ENCODE results near the gene SSTR3. TPM values are rescaled to one million over a fixed set of nuclear protein-coding genes. Genes with fewer than 3 reads are reported as not detected.
A peak's percentile ranks its signal among the peaks of the same experiment; 100 is the strongest.

Gene SSTR3
- total and polyA plus RNA-seq, 10 of the 15 experiments (the other 5 are each of a cell fraction or from before 2014, with no cell fraction given), result 0.03 to 4.5 (median 2.4) TPM

GRCh38 chr22:37154925-37155712, 57.2 kb downstream of the SSTR3 start:
- H3K27me3 ChIP-seq (replicated peaks in 1 of 2; ENCODE audit: control insufficient read depth in 2 of 2, insufficient read depth in 2 of 2, low read length in 1 of 2), result no peaks in the 10 kb centered on the region
- POLR2A ChIA-PET, result interaction anchor here (0.6 kb wide), 1 partner anchor 103 kb away, joined by 7 read pairs; no protein-coding TSS in a partner anchor
- intact Hi-C loops (cut with micrococcal nuclease; ENCODE audit: unreplicated experiment), result no loop called here
- peaks cover 50% of the 10 kb centered on the region for H3K4me1 ChIP-seq (ENCODE audit: control insufficient read depth, insufficient read depth, low read length)
- peaks cover 2% of the 10 kb centered on the region for H3K79me2 ChIP-seq (ENCODE audit: control insufficient read depth, insufficient read depth, low read length)
- H3K27ac ChIP-seq (ENCODE audit: control insufficient read depth, insufficient read depth), result peak overlapping the region; percentile 21
- no TSS peak for BruUV-seq (replicated peaks)
- H2AFZ ChIP-seq (ENCODE audit: control insufficient read depth, low read depth, low read length), result peak overlapping the region; percentile 40; the same call in 1 of the 2 replicates
- in situ Hi-C loops (cut with MboI), result no loop called here
- ATAC-seq (peak; percentile 79), FAIRE-seq (no peak), DNase-seq (ENCODE audit: low read depth, low spot score) (no peak)
- peaks cover 2% of the 10 kb centered on the region; the same call in 2 of the 3 replicates for H3K9me3 ChIP-seq (replicated peaks; ENCODE audit: control insufficient read depth, insufficient read depth, low read length)
- 0% methylated on average over 7 of the region's 7 CpGs for WGBS (ENCODE audit: insufficient coverage, insufficient replicate concordance, low lambda C conversion rate, missing lambda C conversion rate)
- no peaks in the 10 kb centered on the region for H4K20me1 ChIP-seq (ENCODE audit: control insufficient read depth, insufficient read depth)
- CTCF ChIA-PET, result no interaction called here
- SMC1A ChIA-PET (ENCODE audit: uncharacterized antibody, unreplicated experiment), result interaction anchor here (12.5 kb wide), 1 partner anchor 9 kb away, joined by 203 read pairs; no protein-coding TSS in a partner anchor
- H3K36me3 ChIP-seq (ENCODE audit: control insufficient read depth in 2 of 2, insufficient read depth in 2 of 2, low read length in 1 of 2), result no peaks in the 10 kb centered on the region
- no peak overlapping the region for H3K9ac ChIP-seq (ENCODE audit: control insufficient read depth, insufficient read depth, low read length)
- peak overlapping the region; percentile 44; the same call in 1 of the 2 replicates for H3K4me2 ChIP-seq (ENCODE audit: control insufficient read depth, insufficient read depth)
- RAD21 ChIA-PET (ENCODE audit: unreplicated experiment), result interaction anchor here (0.6 kb wide), 1 partner anchor 8 kb away, joined by 3 read pairs; no protein-coding TSS in a partner anchor
- peak; percentile 16; the same call in 1 of the 2 replicates for TF ChIP-seq NFIC (IDR thresholded peaks at IDR 0.05; ENCODE audit: low read depth, low read length)
- TF ChIP-seq CBX5 (IDR thresholded peaks at IDR 0.05; ENCODE audit: low read depth), result 0 out of 2 replicates have a peak, but pooled peaks have one; percentile 63
- no peak for TF ChIP-seq STAT1 (conservative IDR thresholded peaks at IDR 0.05)
- peak; percentile 55; the same call in 1 of the 2 replicates for TF ChIP-seq JUNB (IDR thresholded peaks at IDR 0.05)
- no peak for TF ChIP-seq ZNF207 (IDR thresholded peaks at IDR 0.05; ENCODE audit: borderline replicate concordance)
- peak; percentile 75 for TF ChIP-seq EED (IDR thresholded peaks at IDR 0.05; ENCODE audit: low read depth)
- TF ChIP-seq FOXM1 (IDR thresholded peaks at IDR 0.05; ENCODE audit: low read depth, low read length), result peak; percentile 24; the same call in 1 of the 2 replicates
- no peak for TF ChIP-seq SP1 (IDR thresholded peaks at IDR 0.05; ENCODE audit: low read depth, low read length)
- TF ChIP-seq NR2F1 (conservative IDR thresholded peaks at IDR 0.05), result no peak
- peak; percentile 39; the same call in 1 of the 2 replicates for TF ChIP-seq TCF3 (IDR thresholded peaks at IDR 0.05; ENCODE audit: borderline replicate concordance, insufficient read depth, low read depth, low read length)
- peak; percentile 69; the same call in 1 of the 2 replicates for TF ChIP-seq TCF12 (IDR thresholded peaks at IDR 0.05; ENCODE audit: low read depth, low read length)
- peak; percentile 42; the same call in 1 of the 2 replicates for TF ChIP-seq CBFB (IDR thresholded peaks at IDR 0.05; ENCODE audit: low read depth)
- TF ChIP-seq BCL11A (IDR thresholded peaks at IDR 0.05; ENCODE audit: low read depth, low read length), result 0 out of 2 replicates have a peak, but pooled peaks have one; percentile 29
- H3K4me3 ChIP-seq, result 0 out of 2 replicates have a peak overlapping the region, but pooled peaks have one; percentile 10

Small RNAs within 50 kb of the gene (small RNA-seq; reads per million reads assigned to genes)
- not detected for gene Z82188.1

Other genes starting within 250 kb of the SSTR3 start
Only the 7 nearest of the 9 such genes appear.
- 79.0 and 88.7 TPM in 2 replicates for gene MPST, start 192.7 kb downstream of the SSTR3 start, total RNA-seq (2014; rRNA removed)
- 13.8 and 16.4 TPM in 2 replicates for gene MPST, start 192.7 kb downstream of the SSTR3 start, total RNA-seq (2014; rRNA removed; fragmentation: Illumina TruSeq; extraction: Trizol)
- 58.0 and 58.2 TPM in 2 replicates for gene MPST, start 192.7 kb downstream of the SSTR3 start, total RNA-seq (2021)
- gene MPST, start 192.7 kb downstream of the SSTR3 start, polyA plus RNA-seq (2011; rRNA removed), result 9.4 and 21.1 TPM in 2 replicates
- gene MPST, start 192.7 kb downstream of the SSTR3 start, polyA plus RNA-seq (2014; fragmentation: Illumina TruSeq; extraction: Trizol), result 3.5 and 8.1 TPM in 2 replicates
- 1 to 10 TPM in 1 of 2 experiments, under 1 TPM in 1; 0.95 to 2.4 TPM for gene MPST, start 192.7 kb downstream of the SSTR3 start, polyA plus RNA-seq (2014; fragmentation: Nextera tagmentation; extraction: Ambion mirVana)
- gene MPST, start 192.7 kb downstream of the SSTR3 start, polyA plus RNA-seq (2014; rRNA removed), result 88.1 and 101 TPM in 2 replicates
- gene MPST, start 192.7 kb downstream of the SSTR3 start, polyA plus RNA-seq (2016; fragmentation: Nextera tagmentation; extraction: Ambion mirVana), result 10 to 100 TPM; 55.9 to 60.8 TPM
- 10.4 and 11.8 TPM in 2 replicates for gene KCTD17, start 160.7 kb downstream of the SSTR3 start, total RNA-seq (2014; rRNA removed)
- 5.2 and 6.4 TPM in 2 replicates for gene KCTD17, start 160.7 kb downstream of the SSTR3 start, total RNA-seq (2014; rRNA removed; fragmentation: Illumina TruSeq; extraction: Trizol)
- gene KCTD17, start 160.7 kb downstream of the SSTR3 start, total RNA-seq (2021), result 16.8 and 18.4 TPM in 2 replicates
- 7.6 and 13.0 TPM in 2 replicates for gene KCTD17, start 160.7 kb downstream of the SSTR3 start, polyA plus RNA-seq (2011; rRNA removed)
- gene KCTD17, start 160.7 kb downstream of the SSTR3 start, polyA plus RNA-seq (2014; fragmentation: Illumina TruSeq; extraction: Trizol), result 2.1 and 7.2 TPM in 2 replicates
- under 1 TPM in 1 of 2 experiments, not detected in 1; 0.16 TPM for gene KCTD17, start 160.7 kb downstream of the SSTR3 start, polyA plus RNA-seq (2014; fragmentation: Nextera tagmentation; extraction: Ambion mirVana)
- gene KCTD17, start 160.7 kb downstream of the SSTR3 start, polyA plus RNA-seq (2014; rRNA removed), result 9.1 and 13.3 TPM in 2 replicates
- gene KCTD17, start 160.7 kb downstream of the SSTR3 start, polyA plus RNA-seq (2016; fragmentation: Nextera tagmentation; extraction: Ambion mirVana), result 10 to 100 TPM; 10.1 to 10.9 TPM
- gene TMPRSS6, start 102.8 kb downstream of the SSTR3 start, total RNA-seq (2014; rRNA removed), result 0.06 TPM in 1 of 2 replicates, not detected in the other
- gene TMPRSS6, start 102.8 kb downstream of the SSTR3 start, total RNA-seq (2014; rRNA removed; fragmentation: Illumina TruSeq; extraction: Trizol), result not detected in 2 replicates
- gene TMPRSS6, start 102.8 kb downstream of the SSTR3 start, total RNA-seq (2021), result 0.19 and 0.31 TPM in 2 replicates
- 0.55 and 0.69 TPM in 2 replicates for gene TMPRSS6, start 102.8 kb downstream of the SSTR3 start, polyA plus RNA-seq (2011; rRNA removed)
- not detected in 2 replicates for gene TMPRSS6, start 102.8 kb downstream of the SSTR3 start, polyA plus RNA-seq (2014; fragmentation: Illumina TruSeq; extraction: Trizol)
- not detected for gene TMPRSS6, start 102.8 kb downstream of the SSTR3 start, polyA plus RNA-seq (2014; fragmentation: Nextera tagmentation; extraction: Ambion mirVana)
- gene TMPRSS6, start 102.8 kb downstream of the SSTR3 start, polyA plus RNA-seq (2014; rRNA removed), result 0.03 TPM in 1 of 2 replicates, not detected in the other
- gene TMPRSS6, start 102.8 kb downstream of the SSTR3 start, polyA plus RNA-seq (2016; fragmentation: Nextera tagmentation; extraction: Ambion mirVana), result under 1 TPM in 1 of 2 experiments, not detected in 1; 0.07 TPM
- 12.4 and 14.8 TPM in 2 replicates for gene IL2RB, start 62.6 kb downstream of the SSTR3 start, total RNA-seq (2014; rRNA removed)
- 11.7 and 14.3 TPM in 2 replicates for gene IL2RB, start 62.6 kb downstream of the SSTR3 start, total RNA-seq (2014; rRNA removed; fragmentation: Illumina TruSeq; extraction: Trizol)
- gene IL2RB, start 62.6 kb downstream of the SSTR3 start, total RNA-seq (2021), result 86.8 and 91.9 TPM in 2 replicates
- gene IL2RB, start 62.6 kb downstream of the SSTR3 start, polyA plus RNA-seq (2011; rRNA removed), result 27.7 and 91.9 TPM in 2 replicates
- gene IL2RB, start 62.6 kb downstream of the SSTR3 start, polyA plus RNA-seq (2014; fragmentation: Illumina TruSeq; extraction: Trizol), result 24.3 and 56.0 TPM in 2 replicates
- 10 to 100 TPM; 10.2 TPM for gene IL2RB, start 62.6 kb downstream of the SSTR3 start, polyA plus RNA-seq (2014; fragmentation: Nextera tagmentation; extraction: Ambion mirVana)
- gene IL2RB, start 62.6 kb downstream of the SSTR3 start, polyA plus RNA-seq (2014; rRNA removed), result 46.1 and 56.0 TPM in 2 replicates
- 100 to 1,000 TPM; 119 to 120 TPM for gene IL2RB, start 62.6 kb downstream of the SSTR3 start, polyA plus RNA-seq (2016; fragmentation: Nextera tagmentation; extraction: Ambion mirVana)
- gene C1QTNF6, start 24.2 kb downstream of the SSTR3 start, total RNA-seq (2014; rRNA removed), result 1.1 and 1.3 TPM in 2 replicates
- 1.6 and 1.7 TPM in 2 replicates for gene C1QTNF6, start 24.2 kb downstream of the SSTR3 start, total RNA-seq (2014; rRNA removed; fragmentation: Illumina TruSeq; extraction: Trizol)
- 2.1 and 2.4 TPM in 2 replicates for gene C1QTNF6, start 24.2 kb downstream of the SSTR3 start, total RNA-seq (2021)
- gene C1QTNF6, start 24.2 kb downstream of the SSTR3 start, polyA plus RNA-seq (2011; rRNA removed), result 3.9 and 4.1 TPM in 2 replicates
- gene C1QTNF6, start 24.2 kb downstream of the SSTR3 start, polyA plus RNA-seq (2014; fragmentation: Illumina TruSeq; extraction: Trizol), result 1.1 and 1.5 TPM in 2 replicates
- under 1 TPM; 0.16 to 0.18 TPM for gene C1QTNF6, start 24.2 kb downstream of the SSTR3 start, polyA plus RNA-seq (2014; fragmentation: Nextera tagmentation; extraction: Ambion mirVana)
- 2.5 and 2.7 TPM in 2 replicates for gene C1QTNF6, start 24.2 kb downstream of the SSTR3 start, polyA plus RNA-seq (2014; rRNA removed)
- gene C1QTNF6, start 24.2 kb downstream of the SSTR3 start, polyA plus RNA-seq (2016; fragmentation: Nextera tagmentation; extraction: Ambion mirVana), result 1 to 10 TPM in 1 of 2 experiments, under 1 TPM in 1; 0.99 to 1.1 TPM
- gene RAC2, start 31.8 kb upstream of the SSTR3 start, total RNA-seq (2014; rRNA removed), result 251 and 282 TPM in 2 replicates
- 135 and 149 TPM in 2 replicates for gene RAC2, start 31.8 kb upstream of the SSTR3 start, total RNA-seq (2014; rRNA removed; fragmentation: Illumina TruSeq; extraction: Trizol)
- 382 and 386 TPM in 2 replicates for gene RAC2, start 31.8 kb upstream of the SSTR3 start, total RNA-seq (2021)
- gene RAC2, start 31.8 kb upstream of the SSTR3 start, polyA plus RNA-seq (2011; rRNA removed), result 84.4 and 296 TPM in 2 replicates
- 166 and 339 TPM in 2 replicates for gene RAC2, start 31.8 kb upstream of the SSTR3 start, polyA plus RNA-seq (2014; fragmentation: Illumina TruSeq; extraction: Trizol)
- 100 to 1,000 TPM; 102 to 108 TPM for gene RAC2, start 31.8 kb upstream of the SSTR3 start, polyA plus RNA-seq (2014; fragmentation: Nextera tagmentation; extraction: Ambion mirVana)
- 313 and 369 TPM in 2 replicates for gene RAC2, start 31.8 kb upstream of the SSTR3 start, polyA plus RNA-seq (2014; rRNA removed)
- 100 to 1,000 TPM; 320 to 330 TPM for gene RAC2, start 31.8 kb upstream of the SSTR3 start, polyA plus RNA-seq (2016; fragmentation: Nextera tagmentation; extraction: Ambion mirVana)
- gene CYTH4, start 70.0 kb upstream of the SSTR3 start, total RNA-seq (2014; rRNA removed), result 23.2 TPM in 2 replicates
- gene CYTH4, start 70.0 kb upstream of the SSTR3 start, total RNA-seq (2014; rRNA removed; fragmentation: Illumina TruSeq; extraction: Trizol), result 17.2 and 18.3 TPM in 2 replicates
- gene CYTH4, start 70.0 kb upstream of the SSTR3 start, total RNA-seq (2021), result 25.8 and 26.0 TPM in 2 replicates
- gene CYTH4, start 70.0 kb upstream of the SSTR3 start, polyA plus RNA-seq (2011; rRNA removed), result 19.4 and 24.1 TPM in 2 replicates
- 9.1 and 16.6 TPM in 2 replicates for gene CYTH4, start 70.0 kb upstream of the SSTR3 start, polyA plus RNA-seq (2014; fragmentation: Illumina TruSeq; extraction: Trizol)
- gene CYTH4, start 70.0 kb upstream of the SSTR3 start, polyA plus RNA-seq (2014; fragmentation: Nextera tagmentation; extraction: Ambion mirVana), result 1 to 10 TPM; 1.5 to 1.8 TPM
- 23.6 and 27.3 TPM in 2 replicates for gene CYTH4, start 70.0 kb upstream of the SSTR3 start, polyA plus RNA-seq (2014; rRNA removed)
- gene CYTH4, start 70.0 kb upstream of the SSTR3 start, polyA plus RNA-seq (2016; fragmentation: Nextera tagmentation; extraction: Ambion mirVana), result 10 to 100 TPM; 12.4 TPM

Data from GM12878 (cell line).